HuH-7.5 (cell line): ENCODE measurements around the gene ATP11A.

Experiments used
- DNase-seq: peaks from one replicate; pipeline ENCODE4 v3.0.0; 2011; ENCODE audit warnings: low spot score

Gene ATP11A

GRCh38 chr13:112743451-112744167 lies 53.8 kb downstream of the ATP11A start:
- DNase-seq = no peak

DNA sequence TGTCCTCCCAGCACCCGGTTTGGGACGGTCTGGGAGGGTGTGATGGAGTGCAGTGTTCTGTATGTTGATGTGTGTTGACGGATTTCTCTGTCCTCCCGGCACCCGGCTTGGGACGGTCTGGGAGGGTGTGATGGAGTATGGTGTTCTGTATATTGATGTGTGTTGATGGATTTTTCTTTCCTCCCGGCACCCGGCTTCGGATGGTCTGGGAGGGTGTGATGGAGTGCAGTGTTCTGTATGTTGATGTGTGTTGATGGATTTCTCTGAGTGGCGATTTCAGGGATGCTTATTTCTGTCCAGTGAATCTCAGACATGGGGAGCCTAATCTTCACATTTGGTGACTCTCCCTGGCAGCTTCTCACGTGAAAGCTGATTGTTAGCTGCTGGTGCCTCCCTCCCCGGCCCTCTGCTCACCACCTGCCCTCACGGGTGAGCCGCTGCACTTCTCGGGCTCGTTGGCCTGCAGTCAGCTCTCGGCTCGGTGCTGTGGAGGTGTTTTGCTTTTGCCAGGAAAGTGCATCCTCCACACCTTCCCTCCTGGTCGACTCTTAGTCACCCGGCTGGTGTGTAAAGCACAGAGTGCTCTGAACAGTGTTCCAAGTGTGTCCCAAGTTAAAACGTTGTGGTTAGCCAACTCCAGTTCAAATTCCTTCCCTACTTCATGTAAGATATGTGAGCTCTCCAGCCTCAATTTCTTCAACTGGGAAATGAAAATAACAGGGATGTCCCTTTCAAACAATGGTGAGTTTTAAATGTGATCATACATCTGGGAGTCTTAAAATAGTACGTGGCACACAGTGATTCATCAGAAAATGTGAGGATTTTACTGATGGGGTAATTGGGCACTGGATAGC lies 54.6 kb downstream of the ATP11A start:
- no peak for DNase-seq

GRCh38 chr13:112746044-112746443 lies 56.2 kb downstream of the ATP11A start:
- no peak for DNase-seq

DNA sequence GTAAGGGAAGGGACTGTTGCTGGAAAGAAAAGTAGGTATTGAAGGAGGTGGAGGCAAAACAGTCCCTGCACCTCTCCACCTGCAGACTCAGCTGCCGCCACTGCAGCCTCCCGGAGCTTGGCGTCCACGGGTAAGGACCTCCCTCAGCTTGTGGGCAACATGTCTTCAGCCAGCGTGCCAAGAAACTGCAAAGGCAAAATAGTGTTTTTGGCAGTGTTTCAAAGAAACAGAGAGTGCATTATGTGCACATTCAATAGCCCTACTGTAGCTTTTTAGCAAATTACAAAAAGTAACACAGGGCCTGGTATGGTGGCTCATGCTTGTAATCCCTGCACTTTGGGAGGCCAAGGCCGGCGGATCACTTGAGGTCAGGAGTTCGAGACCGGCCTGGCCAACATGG lies 57.4 kb downstream of the ATP11A start:
- DNase-seq = no peak

- no peak for DNase-seq
These were observed 59.3 kb downstream of the ATP11A start for GRCh38 chr13:112748947-112749735.

DNA sequence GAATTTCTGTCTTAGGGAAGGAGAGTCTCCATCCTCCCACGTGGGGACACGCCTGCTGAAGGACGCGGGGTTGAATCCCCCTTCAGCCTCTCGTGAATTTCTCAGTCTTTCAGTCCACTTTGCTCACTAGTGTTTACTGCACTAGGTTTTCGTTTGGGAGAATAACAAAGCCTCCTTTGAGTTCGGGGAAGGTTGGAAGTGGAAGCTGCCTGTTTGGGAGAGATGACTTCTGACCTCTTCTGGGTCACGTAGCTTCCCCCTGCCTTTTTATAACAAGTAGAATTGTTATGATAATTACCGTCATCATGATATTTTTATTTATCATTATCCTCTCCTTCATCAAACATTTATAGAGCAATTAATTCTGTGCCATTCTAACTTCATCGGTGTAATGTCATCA lies 60.7 kb downstream of the ATP11A start:
- no peak for DNase-seq

GRCh38 chr13:112751617-112752016 lies 61.8 kb downstream of the ATP11A start:
- no peak for DNase-seq

GRCh38 chr13:112752211-112752610 lies 62.4 kb downstream of the ATP11A start:
- DNase-seq = no peak

DNA sequence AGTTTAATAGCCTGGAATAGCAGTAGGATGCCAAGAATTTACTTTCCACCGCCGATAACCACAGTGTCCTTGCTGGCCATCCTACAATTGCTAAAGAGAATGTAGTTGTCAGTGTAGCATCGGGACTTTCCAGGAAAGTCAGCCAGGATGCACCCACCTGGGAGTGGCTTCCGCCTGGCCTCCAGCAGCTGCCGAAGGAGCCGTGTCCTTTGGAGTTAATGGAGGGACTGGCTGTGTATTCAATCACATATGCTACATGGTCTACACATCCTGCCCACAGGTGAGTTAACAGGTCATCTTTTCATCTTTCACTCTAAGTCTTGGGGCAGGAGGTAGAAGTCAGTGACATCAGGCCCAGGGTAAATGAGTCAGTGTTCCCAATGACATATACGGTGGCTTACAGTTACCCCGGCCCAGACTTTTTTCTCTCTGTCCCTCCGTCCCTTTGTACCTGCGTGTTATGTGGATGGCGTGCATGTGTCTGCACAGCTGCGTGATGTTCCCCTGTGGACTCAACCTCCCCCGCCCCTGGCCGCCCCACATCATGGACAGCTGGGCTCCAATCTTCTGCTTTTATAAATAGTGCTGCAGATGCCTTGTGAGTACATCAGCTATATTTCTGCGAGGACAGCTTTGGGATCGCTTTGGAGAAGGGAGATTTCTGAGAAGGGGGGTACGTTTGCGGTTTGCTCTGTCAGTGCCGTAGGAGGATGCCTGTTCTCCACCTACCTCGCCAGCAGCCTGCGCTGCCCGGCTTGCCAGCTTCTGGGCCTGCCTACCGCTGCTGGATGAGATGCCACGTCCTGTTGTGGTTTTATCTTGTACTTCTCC lies 63.1 kb downstream of the ATP11A start:
- DNase-seq = no peak

GRCh38 chr13:112753833-112754232 lies 64.0 kb downstream of the ATP11A start:
- DNase-seq = no peak

- no peak for DNase-seq
These were observed 64.6 kb downstream of the ATP11A start for GRCh38 chr13:112754281-112755025.

GRCh38 chr13:112755331-112755730 lies 65.5 kb downstream of the ATP11A start:
- no peak for DNase-seq

DNA sequence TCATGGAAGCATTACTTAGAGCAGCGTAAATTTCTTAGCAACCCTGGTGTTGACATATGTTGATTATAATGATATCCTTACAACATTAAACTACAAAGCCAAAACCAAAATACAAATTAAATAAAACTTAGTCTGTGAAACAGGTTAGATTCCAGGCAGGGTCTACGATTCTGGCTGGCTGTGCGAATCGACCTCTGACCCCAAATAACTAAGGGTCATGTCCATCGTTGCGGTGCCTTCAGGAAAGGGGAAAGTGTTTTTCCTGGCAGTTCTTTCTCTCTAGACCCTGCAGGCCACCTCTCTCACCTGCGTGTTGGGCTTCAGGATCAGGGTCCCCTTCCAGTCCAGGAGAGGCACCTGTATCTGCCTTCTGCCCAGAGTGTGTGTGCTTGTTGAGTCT lies 66.2 kb downstream of the ATP11A start:
- DNase-seq = no peak

DNA sequence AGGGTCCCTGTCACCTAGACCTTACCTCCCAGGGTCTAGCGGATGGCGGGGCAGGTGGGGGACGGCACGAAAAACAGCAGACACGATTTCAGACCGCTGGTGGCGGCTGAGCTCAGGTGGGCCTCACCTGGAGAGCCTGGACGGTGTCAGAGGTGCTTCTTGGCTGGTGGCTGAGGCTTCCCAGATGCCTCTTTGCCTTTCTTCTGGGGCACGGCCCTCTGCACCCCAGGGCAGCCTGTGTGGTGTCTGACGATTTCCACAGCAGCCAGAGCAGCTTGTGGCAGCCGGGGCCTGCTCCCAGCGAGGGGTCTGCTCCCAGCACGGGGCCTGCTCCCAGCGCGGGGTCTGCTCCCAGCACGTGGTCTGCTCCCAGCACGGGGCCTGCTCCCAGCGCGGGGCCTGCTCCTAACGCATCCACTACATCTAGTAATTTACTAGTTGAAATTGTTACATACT lies 66.7 kb downstream of the ATP11A start:
- no peak for DNase-seq

DNA sequence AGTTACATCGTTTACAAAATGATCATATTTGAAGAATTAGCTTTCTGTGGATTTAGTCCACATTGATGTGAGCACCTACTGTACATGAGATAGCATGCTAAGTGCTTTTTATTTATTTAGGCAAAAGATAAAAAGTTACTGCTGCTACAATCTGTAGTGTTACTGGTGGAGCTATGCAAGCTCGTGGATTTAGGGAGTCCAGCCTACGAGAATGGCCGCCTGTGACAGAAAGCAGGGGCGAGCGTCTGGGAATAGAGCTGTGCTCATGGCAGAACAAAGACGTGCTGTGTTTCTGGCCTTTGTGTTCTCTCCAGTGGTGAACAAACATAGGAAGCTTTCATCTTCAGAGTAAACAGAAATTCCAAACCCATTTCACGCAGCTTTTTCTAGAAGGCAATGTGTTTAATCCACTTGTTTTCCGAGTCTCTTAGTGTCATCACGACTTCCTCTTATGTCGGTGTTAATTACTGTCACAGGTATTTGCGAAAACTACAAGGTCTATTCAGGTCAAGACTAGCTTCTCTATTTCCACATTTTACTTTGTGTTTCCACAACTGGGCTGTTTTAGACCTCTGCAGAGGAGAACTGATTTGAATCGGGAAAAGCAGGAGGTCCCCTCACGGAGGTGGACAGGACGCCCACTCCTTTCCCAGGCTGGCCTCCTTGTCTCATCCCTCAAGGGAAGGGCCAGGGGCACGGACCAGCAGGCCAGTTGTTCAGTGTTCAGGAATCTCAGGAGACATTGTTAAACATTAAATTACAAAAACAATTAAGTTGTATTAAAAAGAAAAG lies 67.3 kb downstream of the ATP11A start:
- peak; percentile 55 for DNase-seq

DNA sequence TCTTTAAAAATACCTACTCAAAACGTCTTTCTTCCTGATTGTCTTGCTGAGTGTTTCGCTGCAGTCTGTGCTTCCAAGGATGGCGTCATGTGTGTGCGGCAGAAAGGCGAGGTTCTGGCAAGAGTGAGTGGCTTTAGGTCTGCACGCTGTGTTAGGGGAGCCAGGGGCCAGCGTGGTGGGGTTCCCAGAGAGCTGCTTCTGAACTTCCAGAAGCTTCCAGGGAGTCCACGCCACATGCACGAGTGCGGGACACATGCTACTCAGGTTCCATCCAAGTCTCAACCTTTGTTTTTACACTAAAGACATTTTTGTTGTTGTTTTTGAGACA lies 67.9 kb downstream of the ATP11A start:
- DNase-seq = no peak

GRCh38 chr13:112759053-112759452 lies 69.2 kb downstream of the ATP11A start:
- DNase-seq = no peak

- no peak for DNase-seq
These were observed 70.0 kb downstream of the ATP11A start for GRCh38 chr13:112759827-112760226.

GRCh38 chr13:112760435-112760834 lies 70.6 kb downstream of the ATP11A start:
- DNase-seq = no peak

- no peak for DNase-seq
These were observed 71.1 kb downstream of the ATP11A start for GRCh38 chr13:112760931-112761330.
